BLaER1 treated with 17β-estradiol and CSF1 and Interleukin-3, amounts not matched to agents 10 nM and 100 nM (cell line): ENCODE results near the gene TRMT112.

Experiments used
- H3K27ac ChIP-seq, 11 experiments: shearing (Covaris generic); formaldehyde crosslinking; 2 replicates each; pipeline ENCODE4 v1.8.1; 2022
- H3K27me3 ChIP-seq, 11 experiments: shearing (Covaris generic); formaldehyde crosslinking; 2 replicates each; pipeline ENCODE4 v1.8.1; 2022
- H3K36me3 ChIP-seq, 11 experiments: shearing (Covaris generic); formaldehyde crosslinking; 2 replicates each; pipeline ENCODE4 v1.8.1; 2022
- H3K4me1 ChIP-seq, 10 experiments: shearing (Covaris generic); formaldehyde crosslinking; 2 replicates each; pipeline ENCODE4 v1.8.1; 2022
- H3K4me2 ChIP-seq, 11 experiments: shearing (Covaris generic); formaldehyde crosslinking; 2 replicates each; pipeline ENCODE4 v1.8.1; 2022
- H3K4me3 ChIP-seq, 10 experiments: shearing (Covaris generic); formaldehyde crosslinking; 2 replicates each; pipeline ENCODE4 v1.8.1; 2022
- H3K9ac ChIP-seq, 11 experiments: shearing (Covaris generic); formaldehyde crosslinking; 2 replicates each; pipeline ENCODE4 v1.8.1; 2022
- H3K9me3 ChIP-seq, 11 experiments: shearing (Covaris generic); formaldehyde crosslinking; replicated peaks in 1 of 11; 2 replicates each; pipeline ENCODE4 v1.8.1; 2022
- H4K20me1 ChIP-seq, 11 experiments: shearing (Covaris generic); formaldehyde crosslinking; 2 replicates each; pipeline ENCODE4 v1.8.1; 2022
- Cebpa-rat ChIP-seq, 11 experiments: shearing (Covaris generic); IDR thresholded peaks; 2 replicates each; pipeline ENCODE4 v1.8.1; 2022

TRMT112 gene

GRCh38 chr11:64305691-64306562 is 11.4 kb downstream of the TRMT112 start:
- Histone ChIP-seq H4K20me1 (peaks cover 18 to 47% (median 36%) of the 10 kb centered on the region in 11 experiments; a peak in 20 of 22 replicates), H3K27me3 (peaks cover 12 to 19% (median 14%) of the 10 kb centered on the region in 11 experiments), H3K4me2 (peak overlapping the region; percentile 92 to 100 (median 97)), H3K27ac (peak overlapping the region; percentile 64 to 97 (median 92)), H3K4me3 (peak overlapping the region; percentile 69 to 94 (median 84)), H3K4me1 (peaks cover 30 to 64% (median 34%) of the 10 kb centered on the region in 10 experiments), H3K9me3 (no peaks in the 10 kb centered on the region), H3K36me3 (peaks cover 12 to 39% (median 19%) of the 10 kb centered on the region in 11 experiments; a peak in 19 of 22 replicates), H3K9ac (peak overlapping the region; percentile 85 to 96 (median 92))
- no peak for TF ChIP-seq Cebpa-rat (IDR thresholded peaks at IDR 0.05)

- H4K20me1 ChIP-seq: peaks cover 19 to 47% (median 35%) of the 10 kb centered on the region in 11 experiments; a peak in 20 of 22 replicates
- peak in 4 of 11 experiments; percentile 28 to 50 (median 42); a peak in 3 of 22 replicates for TF ChIP-seq Cebpa-rat (IDR thresholded peaks at IDR 0.05)
- peaks cover 34 to 65% (median 40%) of the 10 kb centered on the region in 10 experiments for H3K4me1 ChIP-seq
- peaks cover 19 to 26% (median 21%) of the 10 kb centered on the region in 11 experiments for H3K27me3 ChIP-seq
- peak within 1 kb of the TSS; percentile 85 to 96 (median 94) for H3K9ac ChIP-seq
- H3K9me3 ChIP-seq: no peaks in the 10 kb centered on the region
- H3K4me2 ChIP-seq: peak within 1 kb of the TSS; percentile 92 to 100 (median 97)
- peak within 1 kb of the TSS; percentile 69 to 94 (median 84) for H3K4me3 ChIP-seq
- peak within 1 kb of the TSS; percentile 85 to 98 (median 97) for H3K27ac ChIP-seq
- H3K36me3 ChIP-seq: peaks cover 11 to 32% (median 15%) of the 10 kb centered on the region in 11 experiments; a peak in 19 of 22 replicates
These were observed 12.2 kb downstream of the TRMT112 start, which contains the start of gene ESRRA for GRCh38 chr11:64305075-64305690. Gene ESRRA (plus strand): TSS chr11:64305524. CDS start chr11:64307180, 1,656 bp downstream.

- Histone ChIP-seq H3K9ac (peak overlapping the region; percentile 85 to 95 (median 91)), H3K27me3 (peaks cover 26 to 33% (median 28%) of the 10 kb centered on the region in 11 experiments), H3K4me3 (peak overlapping the region; percentile 58 to 72 (median 66)), H3K27ac (peak overlapping the region; percentile 85 to 98 (median 96)), H3K4me1 (peaks cover 41 to 67% (median 47%) of the 10 kb centered on the region in 10 experiments), H3K4me2 (peak overlapping the region; percentile 80 to 99 (median 91)), H3K36me3 (peaks cover 11 to 25% (median 14%) of the 10 kb centered on the region in 11 experiments; a peak in 19 of 22 replicates), H3K9me3 (no peaks in the 10 kb centered on the region), H4K20me1 (peaks cover 19 to 47% (median 36%) of the 10 kb centered on the region in 11 experiments; a peak in 20 of 22 replicates)
- TF ChIP-seq Cebpa-rat (IDR thresholded peaks at IDR 0.05): no peak
These were observed 12.9 kb downstream of the TRMT112 start for GRCh38 chr11:64304316-64305072.

GRCh38 chr11:64304032-64304315 is 13.4 kb downstream of the TRMT112 start:
- Histone ChIP-seq H3K4me3 (peak overlapping the region; percentile 58 to 72 (median 66); a peak in 19 of 20 replicates), H4K20me1 (peaks cover 19 to 47% (median 40%) of the 10 kb centered on the region in 11 experiments; a peak in 21 of 22 replicates), H3K27ac (peak overlapping the region in 10 of 11 experiments; percentile 91 to 98 (median 96); a peak in 19 of 22 replicates), H3K4me2 (peak overlapping the region; percentile 80 to 99 (median 91)), H3K4me1 (peaks cover 46 to 67% (median 52%) of the 10 kb centered on the region in 10 experiments), H3K36me3 (peaks cover 11 to 20% (median 14%) of the 10 kb centered on the region in 11 experiments; a peak in 19 of 22 replicates), H3K9me3 (no peaks in the 10 kb centered on the region), H3K27me3 (peaks cover 31 to 38% (median 33%) of the 10 kb centered on the region in 11 experiments), H3K9ac (peak overlapping the region; percentile 85 to 95 (median 91); a peak in 21 of 22 replicates)
- no peak for TF ChIP-seq Cebpa-rat (IDR thresholded peaks at IDR 0.05)

- H3K4me2 ChIP-seq: peak overlapping the region; percentile 80 to 99 (median 91)
- H3K27me3 ChIP-seq: peaks cover 37 to 44% (median 39%) of the 10 kb centered on the region in 11 experiments
- H3K27ac ChIP-seq: peak overlapping the region in 8 of 11 experiments; percentile 92 to 98 (median 98); a peak in 13 of 22 replicates
- H3K9me3 ChIP-seq: no peaks in the 10 kb centered on the region
- peaks cover 19 to 48% (median 40%) of the 10 kb centered on the region in 11 experiments; a peak in 21 of 22 replicates for H4K20me1 ChIP-seq
- peaks cover 11 to 17% (median 13%) of the 10 kb centered on the region in 11 experiments; a peak in 19 of 22 replicates for H3K36me3 ChIP-seq
- H3K4me3 ChIP-seq: peak overlapping the region in 8 of 10 experiments; percentile 58 to 72 (median 66); a peak in 13 of 20 replicates
- H3K9ac ChIP-seq: peak overlapping the region in 10 of 11 experiments; percentile 85 to 95 (median 91); a peak in 18 of 22 replicates
- TF ChIP-seq Cebpa-rat (IDR thresholded peaks at IDR 0.05): no peak
- peaks cover 47 to 65% (median 52%) of the 10 kb centered on the region in 10 experiments for H3K4me1 ChIP-seq
These were observed 14.0 kb downstream of the TRMT112 start for GRCh38 chr11:64303109-64304031.

GRCh38 chr11:64299847-64300648 is 17.3 kb downstream of the TRMT112 start, which contains the start of gene CATSPERZ:
Gene CATSPERZ (plus strand): TSS chr11:64300358. CDS start chr11:64300411, 53 bp downstream.
- peaks cover 30 to 44% (median 33%) of the 10 kb centered on the region in 10 experiments for H3K4me1 ChIP-seq
- no peaks in the 10 kb centered on the region for H3K36me3 ChIP-seq
- peak within 1 kb of the TSS; percentile 83 to 93 (median 89) for H3K4me2 ChIP-seq
- TF ChIP-seq Cebpa-rat (IDR thresholded peaks at IDR 0.05): no peak
- peak within 1 kb of the TSS in 10 of 11 experiments; percentile 8 to 49 (median 32); a peak in 14 of 22 replicates for H3K9ac ChIP-seq
- H3K9me3 ChIP-seq: no peaks in the 10 kb centered on the region
- H4K20me1 ChIP-seq: peaks cover 0 to 52% (median 32%) of the 10 kb centered on the region in 11 experiments; a peak in 18 of 22 replicates
- H3K27me3 ChIP-seq: peaks cover 71 to 77% (median 72%) of the 10 kb centered on the region in 11 experiments
- peak within 1 kb of the TSS; percentile 36 to 62 (median 49) for H3K4me3 ChIP-seq
- no peak within 1 kb of the TSS for H3K27ac ChIP-seq
